ENCODE data around the gene PRRC2B. TPM values are rescaled to one million over a fixed set of nuclear protein-coding genes. Genes with fewer than 3 reads are reported as not detected.
A peak's percentile ranks its signal among the peaks of the same experiment; 100 is the strongest.

Gene PRRC2B
- total and polyA plus RNA-seq, 2 experiments from 2014 or later, result 45.0 to 193 TPM

DNA sequence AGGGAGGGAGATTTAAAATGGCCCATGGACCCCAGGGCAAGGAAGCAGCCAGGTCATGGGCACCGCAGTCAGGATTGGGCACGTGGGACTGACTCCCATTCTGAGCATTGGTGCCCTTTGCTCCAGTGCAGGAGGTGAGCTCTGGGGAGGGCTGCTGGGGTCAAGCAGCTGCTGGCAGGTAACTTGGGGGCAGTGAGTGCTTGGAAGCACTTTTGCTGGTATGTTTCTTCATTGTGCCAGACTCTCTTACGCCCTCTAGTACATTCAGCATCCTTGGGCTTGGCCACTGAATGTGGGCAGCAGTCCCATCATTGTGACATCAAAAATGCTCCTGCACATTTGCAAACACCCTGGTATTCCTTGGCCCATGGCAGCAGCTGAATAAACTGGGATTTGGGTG, 32.7 kb downstream of the PRRC2B start:
- peaks cover 44% of the 10 kb centered on the region for H3K4me1 Mint-ChIP-seq
- TF ChIP-seq, protein P1, sequence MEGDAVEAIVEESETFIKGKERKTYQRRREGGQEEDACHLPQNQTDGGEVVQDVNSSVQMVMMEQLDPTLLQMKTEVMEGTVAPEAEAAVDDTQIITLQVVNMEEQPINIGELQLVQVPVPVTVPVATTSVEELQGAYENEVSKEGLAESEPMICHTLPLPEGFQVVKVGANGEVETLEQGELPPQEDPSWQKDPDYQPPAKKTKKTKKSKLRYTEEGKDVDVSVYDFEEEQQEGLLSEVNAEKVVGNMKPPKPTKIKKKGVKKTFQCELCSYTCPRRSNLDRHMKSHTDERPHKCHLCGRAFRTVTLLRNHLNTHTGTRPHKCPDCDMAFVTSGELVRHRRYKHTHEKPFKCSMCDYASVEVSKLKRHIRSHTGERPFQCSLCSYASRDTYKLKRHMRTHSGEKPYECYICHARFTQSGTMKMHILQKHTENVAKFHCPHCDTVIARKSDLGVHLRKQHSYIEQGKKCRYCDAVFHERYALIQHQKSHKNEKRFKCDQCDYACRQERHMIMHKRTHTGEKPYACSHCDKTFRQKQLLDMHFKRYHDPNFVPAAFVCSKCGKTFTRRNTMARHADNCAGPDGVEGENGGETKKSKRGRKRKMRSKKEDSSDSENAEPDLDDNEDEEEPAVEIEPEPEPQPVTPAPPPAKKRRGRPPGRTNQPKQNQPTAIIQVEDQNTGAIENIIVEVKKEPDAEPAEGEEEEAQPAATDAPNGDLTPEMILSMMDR (conservative IDR thresholded peaks at IDR 0.05; ENCODE audit: low read depth in 2 of 2), result peak; percentile 14 to 54; a peak in 2 of 4 replicates
- TF ChIP-seq CREB1 (CRISPR knock-in tag; IDR thresholded peaks at IDR 0.05; ENCODE audit: low read depth), result no peak
- peaks cover 91% of the 10 kb centered on the region for H4K20me1 ChIP-seq (replicated peaks; ENCODE audit: insufficient read depth)

DNA sequence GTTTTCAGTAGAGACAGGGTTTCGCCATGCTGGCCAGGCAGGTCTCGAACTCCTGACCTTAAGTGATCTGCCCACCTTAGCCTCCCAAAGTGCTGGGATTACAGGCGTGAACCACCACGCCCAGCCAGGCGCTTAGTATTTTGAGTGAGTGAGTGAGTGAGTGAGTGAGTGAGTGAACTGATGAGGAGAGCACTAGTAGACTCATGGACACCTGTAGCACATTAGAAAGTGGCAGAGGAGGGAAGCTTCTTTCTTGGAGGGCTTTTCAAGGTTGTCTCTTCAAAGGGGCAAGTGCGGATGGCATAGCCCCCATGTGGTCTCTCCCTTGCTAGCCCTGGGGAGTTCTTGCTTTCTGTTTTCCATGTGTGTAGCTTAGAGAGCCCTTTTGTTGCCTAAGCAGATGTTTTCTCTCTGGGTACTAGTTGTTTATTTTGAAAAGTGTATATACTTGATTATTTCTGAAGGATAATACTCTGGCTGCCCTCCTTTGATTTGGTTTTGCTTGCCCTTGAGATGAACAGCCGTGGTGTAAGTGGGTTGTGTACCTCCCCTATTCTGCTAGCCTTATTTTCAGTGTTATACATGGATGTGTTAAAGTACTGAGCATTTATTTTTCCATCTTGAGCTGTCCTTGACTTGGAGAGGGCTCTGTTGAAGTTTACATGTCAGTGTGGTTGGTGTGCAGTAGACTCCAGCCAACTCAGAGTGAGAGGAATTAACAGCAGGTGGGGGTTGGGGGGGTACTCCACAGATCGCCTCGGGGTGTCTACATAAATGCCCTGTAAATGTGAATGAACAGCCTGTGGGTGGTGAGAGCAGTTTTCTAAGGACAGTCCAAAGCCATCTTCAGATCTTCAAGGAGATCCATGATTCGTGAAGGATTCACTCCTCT, 35.5 kb downstream of the PRRC2B start:
- H3K4me2 ChIP-seq, result no peak overlapping the region
- peaks cover 99% of the 10 kb centered on the region for H3K79me2 ChIP-seq (replicated peaks; ENCODE audit: insufficient read depth)
- peaks cover 24% of the 10 kb centered on the region for H3K36me3 ChIP-seq (ENCODE audit: insufficient read depth)
- Mint-ChIP-seq H3K4me3 (no peak overlapping the region), H3K27ac (peak overlapping the region; percentile 62), H3K36me3 (ENCODE audit: low read depth) (peaks cover 55% of the 10 kb centered on the region), H3K27me3 (ENCODE audit: insufficient read depth, low read depth, poor library complexity) (peaks cover 15% of the 10 kb centered on the region), H3K9me3 (no peaks in the 10 kb centered on the region), H3K4me1 (peaks cover 50% of the 10 kb centered on the region)
- H3K9me2 ChIP-seq (ENCODE audit: insufficient read depth), result no peaks in the 10 kb centered on the region
- H3F3A ChIP-seq (replicated peaks; ENCODE audit: low read depth), result peaks cover 48% of the 10 kb centered on the region
- peaks cover 44% of the 10 kb centered on the region for H3K4me1 ChIP-seq (ENCODE audit: insufficient read depth)
- no peak for ATAC-seq
- no peak overlapping the region for H2AFZ ChIP-seq
- peaks cover 86% of the 10 kb centered on the region for H4K20me1 ChIP-seq (replicated peaks; ENCODE audit: insufficient read depth)
- H3K4me3 ChIP-seq, result no peak overlapping the region
- no peak for DNase-seq (ENCODE audit: low spot score)
- H3K27ac ChIP-seq (ENCODE audit: low read depth), result peak overlapping the region; percentile 88
- no peaks in the 10 kb centered on the region for H3K27me3 ChIP-seq (ENCODE audit: insufficient read depth)
- TF ChIP-seq, protein P2, sequence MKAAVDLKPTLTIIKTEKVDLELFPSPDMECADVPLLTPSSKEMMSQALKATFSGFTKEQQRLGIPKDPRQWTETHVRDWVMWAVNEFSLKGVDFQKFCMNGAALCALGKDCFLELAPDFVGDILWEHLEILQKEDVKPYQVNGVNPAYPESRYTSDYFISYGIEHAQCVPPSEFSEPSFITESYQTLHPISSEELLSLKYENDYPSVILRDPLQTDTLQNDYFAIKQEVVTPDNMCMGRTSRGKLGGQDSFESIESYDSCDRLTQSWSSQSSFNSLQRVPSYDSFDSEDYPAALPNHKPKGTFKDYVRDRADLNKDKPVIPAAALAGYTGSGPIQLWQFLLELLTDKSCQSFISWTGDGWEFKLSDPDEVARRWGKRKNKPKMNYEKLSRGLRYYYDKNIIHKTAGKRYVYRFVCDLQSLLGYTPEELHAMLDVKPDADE (IDR thresholded peaks at IDR 0.05), result no peak
- TF ChIP-seq JUNB (IDR thresholded peaks at IDR 0.05; ENCODE audit: unreplicated experiment), result no peak
- no peak for TF ChIP-seq EZH2 (IDR thresholded peaks at IDR 0.05; ENCODE audit: low read depth, unreplicated experiment)
- TF ChIP-seq, protein P1 (conservative IDR thresholded peaks at IDR 0.05; ENCODE audit: low read depth in 2 of 2), result no peak
- TF ChIP-seq POLR2AphosphoS5 (IDR thresholded peaks at IDR 0.05; ENCODE audit: low read depth), result no peak
- TF ChIP-seq, protein P3, sequence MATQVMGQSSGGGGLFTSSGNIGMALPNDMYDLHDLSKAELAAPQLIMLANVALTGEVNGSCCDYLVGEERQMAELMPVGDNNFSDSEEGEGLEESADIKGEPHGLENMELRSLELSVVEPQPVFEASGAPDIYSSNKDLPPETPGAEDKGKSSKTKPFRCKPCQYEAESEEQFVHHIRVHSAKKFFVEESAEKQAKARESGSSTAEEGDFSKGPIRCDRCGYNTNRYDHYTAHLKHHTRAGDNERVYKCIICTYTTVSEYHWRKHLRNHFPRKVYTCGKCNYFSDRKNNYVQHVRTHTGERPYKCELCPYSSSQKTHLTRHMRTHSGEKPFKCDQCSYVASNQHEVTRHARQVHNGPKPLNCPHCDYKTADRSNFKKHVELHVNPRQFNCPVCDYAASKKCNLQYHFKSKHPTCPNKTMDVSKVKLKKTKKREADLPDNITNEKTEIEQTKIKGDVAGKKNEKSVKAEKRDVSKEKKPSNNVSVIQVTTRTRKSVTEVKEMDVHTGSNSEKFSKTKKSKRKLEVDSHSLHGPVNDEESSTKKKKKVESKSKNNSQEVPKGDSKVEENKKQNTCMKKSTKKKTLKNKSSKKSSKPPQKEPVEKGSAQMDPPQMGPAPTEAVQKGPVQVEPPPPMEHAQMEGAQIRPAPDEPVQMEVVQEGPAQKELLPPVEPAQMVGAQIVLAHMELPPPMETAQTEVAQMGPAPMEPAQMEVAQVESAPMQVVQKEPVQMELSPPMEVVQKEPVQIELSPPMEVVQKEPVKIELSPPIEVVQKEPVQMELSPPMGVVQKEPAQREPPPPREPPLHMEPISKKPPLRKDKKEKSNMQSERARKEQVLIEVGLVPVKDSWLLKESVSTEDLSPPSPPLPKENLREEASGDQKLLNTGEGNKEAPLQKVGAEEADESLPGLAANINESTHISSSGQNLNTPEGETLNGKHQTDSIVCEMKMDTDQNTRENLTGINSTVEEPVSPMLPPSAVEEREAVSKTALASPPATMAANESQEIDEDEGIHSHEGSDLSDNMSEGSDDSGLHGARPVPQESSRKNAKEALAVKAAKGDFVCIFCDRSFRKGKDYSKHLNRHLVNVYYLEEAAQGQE (IDR thresholded peaks at IDR 0.05; ENCODE audit: unreplicated experiment), result no peak
- TF ChIP-seq STAT1 (IDR thresholded peaks at IDR 0.05; ENCODE audit: unreplicated experiment), result no peak
- TF ChIP-seq NANOG (IDR thresholded peaks at IDR 0.05; ENCODE audit: borderline replicate concordance), result no peak
- TF ChIP-seq ZNF114 (CRISPR knock-in tag; IDR thresholded peaks at IDR 0.05), result no peak
- TF ChIP-seq CREB1 (CRISPR knock-in tag; IDR thresholded peaks at IDR 0.05; ENCODE audit: low read depth), result no peak
- no peak for TF ChIP-seq EZH2phosphoT487 (IDR thresholded peaks at IDR 0.05; ENCODE audit: unreplicated experiment)

More for the DNA sequence above, 32.7 kb downstream of the PRRC2B start:
- no peaks in the 10 kb centered on the region for H3K27me3 ChIP-seq (ENCODE audit: insufficient read depth)
- H3K9me2 ChIP-seq (ENCODE audit: insufficient read depth), result no peaks in the 10 kb centered on the region
- peaks cover 34% of the 10 kb centered on the region for H3K36me3 Mint-ChIP-seq (ENCODE audit: low read depth)
- ATAC-seq (no peak), DNase-seq (ENCODE audit: low spot score) (no peak)
- no peak overlapping the region for H3K4me3 ChIP-seq
- H3K4me1 ChIP-seq (ENCODE audit: insufficient read depth), result peaks cover 39% of the 10 kb centered on the region
- peaks cover 20% of the 10 kb centered on the region for H3K27me3 Mint-ChIP-seq (ENCODE audit: insufficient read depth, low read depth, poor library complexity)
- peaks cover 100% of the 10 kb centered on the region for H3K79me2 ChIP-seq (replicated peaks; ENCODE audit: insufficient read depth)
- no peak overlapping the region; the same call in 1 of the 2 replicates for H3K27ac Mint-ChIP-seq
- no peak overlapping the region for H3K4me2 ChIP-seq
- H3F3A ChIP-seq (replicated peaks; ENCODE audit: low read depth), result peaks cover 37% of the 10 kb centered on the region
- no peaks in the 10 kb centered on the region for H3K36me3 ChIP-seq (ENCODE audit: insufficient read depth)
- no peak overlapping the region for H2AFZ ChIP-seq
- H3K4me3 Mint-ChIP-seq, result no peak overlapping the region
- peak overlapping the region; percentile 72; the same call in 1 of the 2 replicates for H3K27ac ChIP-seq (ENCODE audit: low read depth)
- H3K9me3 Mint-ChIP-seq, result no peaks in the 10 kb centered on the region
